Measurements from ENCODE around the gene SVIL.
A peak's percentile ranks its signal among the peaks of the same experiment; 100 is the strongest.
"Not testable (repeated sequence)": the region's sequence is repeated elsewhere in the genome, so short reads cannot be mapped to it uniquely, and the experiment has no call there.

The SVIL gene

DNA sequence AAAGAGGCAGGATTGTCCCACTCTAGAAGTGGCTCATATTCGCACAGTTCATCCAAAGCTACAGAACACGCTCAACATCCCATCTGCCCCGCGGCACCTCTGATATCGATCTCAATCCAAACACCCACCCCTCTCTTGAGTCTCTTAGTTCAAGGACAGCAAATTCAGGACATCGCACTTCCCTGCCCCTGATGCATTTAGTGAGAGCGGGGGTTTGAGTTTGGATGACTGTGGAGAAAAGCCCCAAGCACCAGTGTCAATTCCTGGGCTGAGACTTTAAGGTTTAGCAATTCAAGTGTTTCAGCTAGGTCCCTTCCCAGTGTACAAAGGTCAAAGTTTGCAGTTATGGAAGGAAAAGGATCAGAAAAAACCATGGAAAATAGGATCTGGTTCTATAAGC, 179.7 kb downstream of the SVIL start:
- DNase-seq (ENCODE audit: low read depth): no peak
- TF ChIP-seq, protein P1, sequence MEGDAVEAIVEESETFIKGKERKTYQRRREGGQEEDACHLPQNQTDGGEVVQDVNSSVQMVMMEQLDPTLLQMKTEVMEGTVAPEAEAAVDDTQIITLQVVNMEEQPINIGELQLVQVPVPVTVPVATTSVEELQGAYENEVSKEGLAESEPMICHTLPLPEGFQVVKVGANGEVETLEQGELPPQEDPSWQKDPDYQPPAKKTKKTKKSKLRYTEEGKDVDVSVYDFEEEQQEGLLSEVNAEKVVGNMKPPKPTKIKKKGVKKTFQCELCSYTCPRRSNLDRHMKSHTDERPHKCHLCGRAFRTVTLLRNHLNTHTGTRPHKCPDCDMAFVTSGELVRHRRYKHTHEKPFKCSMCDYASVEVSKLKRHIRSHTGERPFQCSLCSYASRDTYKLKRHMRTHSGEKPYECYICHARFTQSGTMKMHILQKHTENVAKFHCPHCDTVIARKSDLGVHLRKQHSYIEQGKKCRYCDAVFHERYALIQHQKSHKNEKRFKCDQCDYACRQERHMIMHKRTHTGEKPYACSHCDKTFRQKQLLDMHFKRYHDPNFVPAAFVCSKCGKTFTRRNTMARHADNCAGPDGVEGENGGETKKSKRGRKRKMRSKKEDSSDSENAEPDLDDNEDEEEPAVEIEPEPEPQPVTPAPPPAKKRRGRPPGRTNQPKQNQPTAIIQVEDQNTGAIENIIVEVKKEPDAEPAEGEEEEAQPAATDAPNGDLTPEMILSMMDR (IDR thresholded peaks at IDR 0.05; ENCODE audit: low read depth, low read length, missing control alignments): no peak
- no peak overlapping the region for H3K4me3 ChIP-seq (ENCODE audit: low read depth, low read length)

DNA sequence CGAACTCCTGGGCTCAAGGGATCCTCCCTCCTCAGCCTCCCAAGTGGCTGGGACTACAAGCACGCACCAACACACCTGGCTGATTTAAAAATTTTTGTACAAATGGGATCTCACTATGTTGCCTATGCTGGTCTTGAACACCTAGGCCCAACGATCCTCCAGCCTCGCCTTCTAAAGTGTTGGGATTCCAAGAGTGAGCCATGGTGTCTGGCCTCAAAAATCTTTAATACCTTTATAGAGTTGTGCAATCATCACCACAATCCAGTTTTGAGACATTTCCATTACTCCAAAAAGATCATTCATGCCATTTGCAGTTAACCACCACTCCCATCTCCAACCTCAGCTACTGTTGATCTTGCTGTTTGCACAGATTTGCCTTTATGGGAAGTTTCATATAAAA, 180.5 kb downstream of the SVIL start:
- H3K4me3 ChIP-seq (ENCODE audit: low read depth, low read length): no peak overlapping the region

DNA sequence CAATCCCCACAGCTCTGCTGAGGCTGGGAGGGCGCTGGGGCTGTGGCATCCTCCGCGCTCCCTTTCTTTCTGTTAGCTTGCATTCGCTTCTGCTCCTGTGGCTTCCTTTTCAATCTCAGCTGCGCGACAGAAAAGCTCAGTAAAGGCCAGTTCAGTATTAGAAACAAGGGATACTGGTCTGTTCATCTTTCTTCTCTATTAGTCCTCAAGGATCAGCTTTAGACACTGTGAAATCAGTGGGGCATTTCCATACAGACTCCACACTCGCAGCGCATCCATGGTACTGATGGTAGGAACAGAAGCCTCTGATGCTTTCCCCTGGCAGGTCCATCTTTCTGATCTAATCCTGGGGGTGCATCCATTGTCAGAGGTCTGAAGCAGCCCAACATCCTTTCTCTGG, 182.2 kb downstream of the SVIL start:
- no peak for DNase-seq (ENCODE audit: low read depth)
- no peak overlapping the region for H3K4me3 ChIP-seq (ENCODE audit: low read depth, low read length)
- TF ChIP-seq, protein P1 (IDR thresholded peaks at IDR 0.05; ENCODE audit: low read depth, low read length, missing control alignments): no peak

More for the DNA sequence above, 180.5 kb downstream of the SVIL start:
- DNase-seq (ENCODE audit: low read depth): no peak
- TF ChIP-seq, protein P1 (IDR thresholded peaks at IDR 0.05; ENCODE audit: low read depth, low read length, missing control alignments): no peak

- no peak for DNase-seq (ENCODE audit: low read depth)
- TF ChIP-seq, protein P1 (IDR thresholded peaks at IDR 0.05; ENCODE audit: low read depth, low read length, missing control alignments): no peak
- no peak overlapping the region for H3K4me3 ChIP-seq (ENCODE audit: low read depth, low read length)
These were observed 182.8 kb downstream of the SVIL start for GRCh38 chr10:29451946-29452345.

DNA sequence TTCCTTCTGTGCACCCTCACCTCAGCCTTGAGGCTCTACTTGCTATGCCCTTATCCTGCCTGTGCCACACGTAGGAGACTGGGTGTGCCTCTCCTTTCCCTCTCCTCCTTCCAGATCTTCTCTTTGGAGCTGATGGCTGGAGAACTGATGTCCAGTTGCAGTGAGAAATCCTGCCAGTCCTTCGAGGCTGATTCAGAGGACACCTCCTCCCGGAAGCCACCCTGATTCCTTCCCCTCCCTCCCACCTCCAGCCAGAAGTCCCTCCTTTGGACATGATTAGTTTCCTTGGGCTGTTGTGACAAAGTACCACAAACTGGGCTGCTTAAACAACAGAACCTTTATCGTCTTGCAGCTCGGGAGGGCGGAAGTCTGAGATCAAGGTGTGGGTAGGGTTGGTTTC, 184.4 kb downstream of the SVIL start:
- TF ChIP-seq, protein P1 (IDR thresholded peaks at IDR 0.05; ENCODE audit: low read depth, low read length, missing control alignments): no peak
- no peak for DNase-seq (ENCODE audit: low read depth)
- H3K4me3 ChIP-seq (ENCODE audit: low read depth, low read length): no peak overlapping the region

GRCh38 chr10:29448756-29449592, 185.8 kb downstream of the SVIL start:
- DNase-seq (ENCODE audit: low read depth): peak; percentile 16
- not testable (repeated sequence) for H3K4me3 ChIP-seq (ENCODE audit: low read depth, low read length)
- TF ChIP-seq, protein P1 (IDR thresholded peaks at IDR 0.05; ENCODE audit: low read depth, low read length, missing control alignments): peak; percentile 83

- TF ChIP-seq, protein P1 (IDR thresholded peaks at IDR 0.05; ENCODE audit: low read depth, low read length, missing control alignments): no peak
- H3K4me3 ChIP-seq (ENCODE audit: low read depth, low read length): no peak overlapping the region
- DNase-seq (ENCODE audit: low read depth): no peak
These were observed 186.6 kb downstream of the SVIL start for GRCh38 chr10:29448125-29448524.
